Measurements from ENCODE around the gene WDR91. TPM values are rescaled to one million over a fixed set of nuclear protein-coding genes. Genes with fewer than 3 reads are reported as not detected.

The WDR91 gene
- polyA plus RNA-seq, 3 donors from 2014 or later = 2.1 to 5.8 (median 3.2) TPM

DNA sequence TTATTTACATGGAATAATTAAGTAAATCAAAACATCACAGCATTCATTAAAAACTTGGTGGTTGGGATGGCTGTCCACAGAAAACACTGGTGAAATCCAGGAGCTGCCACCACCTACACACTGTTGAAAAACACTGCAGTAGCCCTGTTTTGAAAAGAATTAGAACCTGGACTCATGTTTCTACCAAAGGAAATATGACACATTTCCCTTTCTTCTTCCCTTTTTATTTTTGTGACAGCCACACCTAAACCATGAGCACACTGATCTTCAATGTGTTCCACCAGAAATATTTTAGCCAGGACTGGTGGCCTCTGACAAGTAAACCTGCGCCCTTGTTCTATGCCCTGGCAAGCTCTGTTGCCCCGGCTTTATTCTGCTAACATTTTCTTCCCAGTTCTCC lies 60.2 kb downstream of the WDR91 start:
- Mint-ChIP-seq H3K27me3 (ENCODE audit: low read depth in 3 of 3) (peaks cover 0 to 9% (median 1%) of the 10 kb centered on the region in 3 donors), H3K4me1 (peaks cover 73 to 89% of the 10 kb centered on the region in 2 donors), H3K36me3 (peaks cover 35 to 39% (median 37%) of the 10 kb centered on the region in 3 donors), H3K27ac (peak overlapping the region; percentile 42 to 98 (median 68)), H3K9me3 (peaks cover 5 to 32% (median 12%) of the 10 kb centered on the region in 6 donors), H3K4me3 (peak overlapping the region in 4 of 5 donors; percentile 39 to 99 (median 84))
- no peak for DNase-seq

DNA sequence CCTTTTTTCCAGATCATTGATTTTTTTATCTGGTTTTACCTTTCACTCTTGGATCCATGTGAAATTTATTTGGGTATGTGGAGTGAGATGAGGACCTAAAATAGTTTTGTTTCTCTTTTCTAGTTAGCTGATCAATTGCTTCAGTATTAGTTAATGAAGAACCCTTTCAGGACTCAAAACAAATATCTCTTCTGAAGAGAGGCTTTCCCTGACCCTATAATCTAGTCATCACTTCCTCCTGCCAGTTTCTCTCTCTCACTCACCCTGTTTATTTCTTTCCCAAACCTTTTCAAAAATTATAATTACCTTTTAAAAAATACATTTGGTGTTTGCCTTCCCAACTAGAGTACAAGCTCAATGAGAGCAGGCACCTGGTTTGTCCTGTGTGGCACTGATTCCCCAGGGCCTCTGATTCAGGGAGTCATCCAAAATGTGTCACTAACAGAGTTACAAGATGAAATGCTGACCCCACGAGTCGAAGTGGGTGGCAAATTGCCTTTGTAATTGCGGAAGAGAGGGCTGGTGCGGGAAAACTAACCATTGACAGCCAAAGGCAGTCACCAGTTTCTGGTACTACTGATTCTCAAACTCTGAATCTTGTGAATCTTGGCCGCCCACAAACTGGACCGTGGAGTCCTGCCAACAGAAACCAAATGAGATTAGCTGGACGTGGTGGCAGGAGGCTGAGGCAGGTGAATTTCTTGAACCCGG lies 61.1 kb downstream of the WDR91 start:
- H3K4me1 Mint-ChIP-seq = peaks cover 79 to 92% of the 10 kb centered on the region in 2 donors
- H3K36me3 Mint-ChIP-seq = peaks cover 29 to 30% (median 30%) of the 10 kb centered on the region in 3 donors
- no peak for DNase-seq
- H3K9me3 Mint-ChIP-seq = peaks cover 0 to 23% (median 3%) of the 10 kb centered on the region in 6 donors
- peak overlapping the region; percentile 86 to 99 (median 93) for H3K4me3 Mint-ChIP-seq
- H3K27me3 Mint-ChIP-seq (ENCODE audit: low read depth in 3 of 3) = peaks cover 0 to 9% (median 1%) of the 10 kb centered on the region in 3 donors
- peak overlapping the region; percentile 31 to 99 (median 64) for H3K27ac Mint-ChIP-seq

DNA sequence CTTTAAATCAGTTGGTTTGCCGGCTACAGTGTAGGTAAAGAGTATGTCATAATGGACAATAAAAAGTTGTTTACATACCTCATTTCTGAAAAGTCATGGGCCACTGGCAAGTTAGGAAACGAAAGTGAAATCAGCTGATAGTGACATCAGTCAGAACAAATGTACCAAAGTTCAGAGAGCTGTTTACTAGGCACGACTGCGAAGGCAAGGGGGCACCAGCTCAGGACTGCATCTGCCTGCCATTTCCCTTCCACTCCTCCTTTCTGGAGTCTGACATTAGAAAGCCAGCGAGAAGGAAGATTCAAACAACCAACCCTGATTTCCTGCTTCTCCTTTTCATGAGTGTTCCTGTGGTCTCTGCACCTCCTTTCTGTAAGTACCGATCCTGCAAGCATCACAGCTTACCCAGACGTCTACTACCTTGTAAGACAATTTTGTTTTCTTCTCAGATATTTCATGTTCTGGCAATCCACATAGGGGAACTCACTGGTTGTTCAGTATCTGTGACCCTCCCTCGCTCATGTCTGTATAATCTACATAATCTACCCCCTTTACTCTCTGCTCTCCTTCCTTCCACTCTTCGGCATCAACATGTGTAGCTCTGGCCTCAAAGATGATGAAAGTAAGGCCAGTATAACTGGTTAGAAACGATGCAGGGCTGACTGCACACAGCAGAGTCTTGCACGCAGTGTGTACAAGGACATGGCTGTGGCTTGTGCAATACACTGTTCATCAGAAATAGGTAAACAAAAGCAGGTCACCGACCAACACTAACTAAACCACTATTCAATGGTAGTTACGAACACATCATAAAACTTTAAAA lies 63.2 kb downstream of the WDR91 start, which contains the start of gene TMEM140:
Gene TMEM140, plus strand, starts transcription at position 174 of the 823 bp plus-strand sequence. CDS start 16,370 bp downstream, outside the sequence.
- peak within 1 kb of the TSS; percentile 86 to 99 (median 93) for H3K4me3 Mint-ChIP-seq
- H3K9me3 Mint-ChIP-seq = peaks cover 0 to 4% (median 0%) of the 10 kb centered on the region in 6 donors
- peaks cover 0 to 9% (median 1%) of the 10 kb centered on the region in 3 donors for H3K27me3 Mint-ChIP-seq (ENCODE audit: low read depth in 3 of 3)
- H3K4me1 Mint-ChIP-seq = peaks cover 70 to 76% of the 10 kb centered on the region in 2 donors
- peak; percentile 70 to 76 (median 75) for DNase-seq
- H3K36me3 Mint-ChIP-seq = peaks cover 12 to 15% (median 12%) of the 10 kb centered on the region in 3 donors
- peak within 1 kb of the TSS; percentile 96 to 99 (median 98) for H3K27ac Mint-ChIP-seq

DNA sequence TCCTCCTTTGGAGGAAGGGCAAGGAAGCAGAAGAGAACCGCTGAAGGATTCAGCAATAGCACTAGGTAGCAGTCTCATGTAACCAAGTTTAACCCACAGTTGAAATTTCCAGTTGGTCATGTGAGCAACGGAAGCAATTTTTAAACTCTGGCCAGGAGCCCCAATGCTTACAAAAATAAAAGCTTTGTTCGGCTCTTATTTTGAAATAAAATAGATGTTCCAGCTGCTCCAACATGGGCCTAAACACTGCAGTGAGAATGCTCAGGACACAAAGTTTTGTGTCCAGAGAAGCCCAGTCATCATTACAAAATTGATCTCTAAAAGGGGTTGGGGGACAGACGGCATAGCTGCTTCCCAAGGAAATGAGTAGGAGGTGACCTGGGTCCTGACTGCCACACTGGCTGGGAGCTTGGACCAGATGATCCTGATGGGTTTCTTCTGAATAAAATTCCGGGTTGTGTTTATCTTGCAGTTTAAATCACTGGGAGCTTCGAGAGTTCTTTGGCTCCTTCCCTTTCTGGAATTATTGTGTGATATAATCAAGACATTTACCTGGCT lies 63.9 kb downstream of the WDR91 start:
- peaks cover 0 to 9% (median 0%) of the 10 kb centered on the region in 3 donors for H3K27me3 Mint-ChIP-seq (ENCODE audit: low read depth in 3 of 3)
- H3K4me3 Mint-ChIP-seq = peak overlapping the region; percentile 86 to 99 (median 93)
- peak overlapping the region; percentile 96 to 99 (median 98) for H3K27ac Mint-ChIP-seq
- H3K36me3 Mint-ChIP-seq = peaks cover 6 to 15% (median 7%) of the 10 kb centered on the region in 3 donors
- peaks cover 65 to 69% of the 10 kb centered on the region in 2 donors for H3K4me1 Mint-ChIP-seq
- DNase-seq = peak; percentile 39 to 56 (median 52)
- H3K9me3 Mint-ChIP-seq = no peaks in the 10 kb centered on the region

DNA sequence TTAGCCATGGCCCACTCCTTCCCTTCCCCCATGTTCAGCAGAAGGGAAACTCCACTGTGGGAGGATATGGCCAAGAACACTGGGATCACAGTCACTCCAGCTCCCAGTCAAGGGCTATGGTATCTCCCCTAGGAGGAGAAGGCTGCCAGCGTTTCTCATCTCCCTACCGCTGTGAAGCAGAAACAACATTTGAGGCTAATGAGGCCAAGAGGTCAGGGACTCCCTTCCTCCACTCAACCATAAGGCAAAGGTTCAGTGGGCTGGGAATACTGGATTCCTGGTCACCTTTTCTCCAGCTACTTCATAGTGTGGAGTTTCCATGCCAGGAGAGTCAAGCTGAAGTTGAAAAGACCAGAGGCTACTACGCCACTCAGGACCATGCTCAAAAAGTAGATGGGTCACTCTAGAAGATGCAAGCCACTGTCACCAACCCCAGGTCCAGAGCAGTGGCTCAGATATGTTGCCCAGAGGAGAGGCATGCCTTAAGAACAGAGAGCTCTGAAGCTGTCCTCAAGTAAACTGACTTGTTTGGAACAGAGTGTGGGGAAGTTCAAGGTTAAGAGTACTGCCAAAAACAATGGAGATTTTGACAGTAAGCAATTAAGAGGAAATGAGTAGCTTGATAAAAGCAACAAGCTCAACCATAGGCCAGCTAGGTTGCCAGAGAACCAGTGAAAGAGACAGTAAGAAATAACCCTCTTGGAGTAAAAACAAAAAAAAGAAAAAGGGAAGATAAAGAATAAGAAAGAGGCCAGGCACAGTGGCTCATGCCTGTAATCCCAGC lies 67.2 kb downstream of the WDR91 start:
- peak overlapping the region in 2 of 6 donors; percentile 5 to 20 for H3K27ac Mint-ChIP-seq
- peaks cover 0 to 2% (median 0%) of the 10 kb centered on the region in 6 donors for H3K9me3 Mint-ChIP-seq
- no peak overlapping the region for H3K4me3 Mint-ChIP-seq
- H3K4me1 Mint-ChIP-seq = peaks cover 36 to 38% of the 10 kb centered on the region in 2 donors
- H3K36me3 Mint-ChIP-seq = peaks cover 16 to 27% (median 18%) of the 10 kb centered on the region in 3 donors
- DNase-seq = no peak
- peaks cover 0 to 9% (median 0%) of the 10 kb centered on the region in 3 donors for H3K27me3 Mint-ChIP-seq (ENCODE audit: low read depth in 3 of 3)

Other genes with a start within 250 kb of the WDR91 start
- gene AGBL3, start 225.0 kb downstream of the WDR91 start, polyA plus RNA-seq = 1 to 10 TPM in 1 of 3 donors, under 1 TPM in 1, not detected in 1; 0.43 to 1.2 TPM
- gene TMEM140, start 63.5 kb downstream of the WDR91 start, polyA plus RNA-seq = 10 to 100 TPM; 14.5 to 47.5 (median 17.6) TPM
- gene CYREN, start 40.8 kb downstream of the WDR91 start, polyA plus RNA-seq = 10 to 100 TPM; 34.8 to 54.7 (median 53.1) TPM
- not detected for gene STRA8, start 22.3 kb upstream of the WDR91 start, polyA plus RNA-seq